HG03469 (cell line): Measurements from ENCODE around the gene MSMO1.

Experiments
- ATAC-seq: cut with Tn5 transposase; IDR thresholded peaks from one replicate; pipeline ENCODE4 v1.9.1; 2021; ENCODE audit warnings: mild to moderate bottlenecking, moderate library complexity, moderate number of reproducible peaks; ENCODE audit not compliant: unreplicated experiment

The MSMO1 gene

GRCh38 chr4:165359506-165359905, 32.0 kb downstream of the MSMO1 start:
- no peak for ATAC-seq

- no peak for ATAC-seq
Observed at GRCh38 chr4:165360041-165360695, 32.7 kb downstream of the MSMO1 start.

- ATAC-seq: no peak
Observed at GRCh38 chr4:165360985-165361670, 33.7 kb downstream of the MSMO1 start.

- no peak for ATAC-seq
Observed at GRCh38 chr4:165361810-165362209, 34.3 kb downstream of the MSMO1 start.

GRCh38 chr4:165364452-165365080, 37.1 kb downstream of the MSMO1 start:
- ATAC-seq: no peak

- no peak for ATAC-seq
Observed at GRCh38 chr4:165367040-165367439, 39.6 kb downstream of the MSMO1 start.

GRCh38 chr4:165368114-165368513, 40.6 kb downstream of the MSMO1 start:
- no peak for ATAC-seq

GRCh38 chr4:165368567-165368966, 41.1 kb downstream of the MSMO1 start:
- no peak for ATAC-seq

GRCh38 chr4:165369522-165369921, 42.1 kb downstream of the MSMO1 start:
- no peak for ATAC-seq

GRCh38 chr4:165370530-165370929, 43.1 kb downstream of the MSMO1 start:
- no peak for ATAC-seq

GRCh38 chr4:165375465-165375864, 48.0 kb downstream of the MSMO1 start:
- ATAC-seq: no peak

- no peak for ATAC-seq
Observed at GRCh38 chr4:165378398-165378744, 50.9 kb downstream of the MSMO1 start.

- peak; percentile 73 for ATAC-seq
Observed at GRCh38 chr4:165378745-165379677, 51.5 kb downstream of the MSMO1 start, which contains the start of gene CPE. Gene CPE, plus strand, starts transcription at chr4:165379008. Its CDS starts 214 bp downstream, at chr4:165379222.

- no peak for ATAC-seq
Observed at GRCh38 chr4:165379678-165380064, 52.2 kb downstream of the MSMO1 start.

- ATAC-seq: no peak
Observed at GRCh38 chr4:165380805-165381204, 53.3 kb downstream of the MSMO1 start.

GRCh38 chr4:165381821-165382373, 54.4 kb downstream of the MSMO1 start:
- ATAC-seq: no peak

GRCh38 chr4:165382640-165383039, 55.2 kb downstream of the MSMO1 start:
- no peak for ATAC-seq

GRCh38 chr4:165383591-165384073, 56.2 kb downstream of the MSMO1 start:
- no peak for ATAC-seq

GRCh38 chr4:165384186-165384585, 56.7 kb downstream of the MSMO1 start:
- no peak for ATAC-seq

GRCh38 chr4:165384598-165384997, 57.1 kb downstream of the MSMO1 start:
- ATAC-seq: no peak

- ATAC-seq: no peak
Observed at GRCh38 chr4:165385126-165385525, 57.7 kb downstream of the MSMO1 start.
